HEK293 (cell line): ENCODE results near the gene GASK1B.

Experiments used
- CTCF ChIA-PET: fragments of 350-600 bp; formaldehyde crosslinking; extraction: SDS; loops from one replicate; lab custom pipeline; 2021; ENCODE audit warnings: antibody characterized with exemption; lab: Yijun Ruan, JAX
- POLR2A ChIA-PET: fragments of 300-600 bp; formaldehyde crosslinking; extraction: SDS; loops from one replicate; lab custom pipeline; 2020; ENCODE audit warnings: antibody characterized with exemption, inconsistent platforms; lab: Yijun Ruan, JAX
- H3K27ac ChIP-seq: fragments of 200-500 bp; sonication (Bioruptor generic); 2 replicates; pipeline ENCODE4 v1.5.1; 2014; ENCODE audit warnings: low read depth, low read length, control low read depth, inconsistent platforms; ENCODE audit errors: extremely low read depth
- H3K36me3 ChIP-seq, 2 experiments: fragments of 200-500 bp in 1 of 2; sonication (Bioruptor generic) in 1 of 2; 1 replicate in 1 of 2; 2 replicates in 1 of 2; pipeline ENCODE4 v1.5.1; 2014 to 2017; ENCODE audit warnings: inconsistent platforms in 2 of 2, low read length in 2 of 2; ENCODE audit not compliant: control insufficient read depth in 2 of 2, insufficient read depth in 1 of 2
- H3K4me1 ChIP-seq: fragments of 200-500 bp; sonication (Bioruptor generic); 2 replicates; pipeline ENCODE4 v1.5.1; 2014; ENCODE audit warnings: mild to moderate bottlenecking, low read length, inconsistent platforms; ENCODE audit not compliant: control insufficient read depth, insufficient read depth
- H3K4me3 ChIP-seq: 2 replicates; pipeline ENCODE4 v1.5.1; 2011; ENCODE audit warnings: low read depth, mild to moderate bottlenecking, control low read depth, low read length, moderate library complexity
- H3K9me3 ChIP-seq: fragments of 200-500 bp; sonication (Bioruptor generic); 2 replicates; pipeline ENCODE4 v1.5.1; 2014; ENCODE audit warnings: low read depth, low read length, inconsistent platforms; ENCODE audit not compliant: control insufficient read depth, insufficient read depth
- KLF17 ChIP-seq: fragments of 450-650 bp; formaldehyde crosslinking; IDR thresholded peaks from 2 replicates; pipeline ENCODE4 v1.5.1; 2016; ENCODE audit warnings: missing biosample characterization, missing genetic modification characterization
- PRDM4 ChIP-seq: fragments of 450-650 bp; formaldehyde crosslinking; IDR thresholded peaks from 2 replicates; pipeline ENCODE4 v1.5.1; 2017; ENCODE audit warnings: missing biosample characterization, missing genetic modification characterization
- ZFP37 ChIP-seq: fragments of 450-650 bp; formaldehyde crosslinking; IDR thresholded peaks from 2 replicates; pipeline ENCODE4 v1.5.1; 2016; ENCODE audit warnings: missing biosample characterization, missing genetic modification characterization
- ZNF138 ChIP-seq: fragments of 450-650 bp; formaldehyde crosslinking; IDR thresholded peaks from 2 replicates; pipeline ENCODE4 v1.5.1; 2016; ENCODE audit warnings: missing biosample characterization, missing genetic modification characterization, borderline replicate concordance
- ZNF157 ChIP-seq: fragments of 450-650 bp; formaldehyde crosslinking; IDR thresholded peaks from 2 replicates; pipeline ENCODE4 v1.5.1; 2016; ENCODE audit warnings: missing biosample characterization, missing genetic modification characterization
- ZNF16 ChIP-seq: fragments of 450-650 bp; formaldehyde crosslinking; IDR thresholded peaks from 2 replicates; pipeline ENCODE4 v1.5.1; 2016; ENCODE audit warnings: low read depth, missing biosample characterization, missing genetic modification characterization
- ZNF214 ChIP-seq: fragments of 450-650 bp; formaldehyde crosslinking; IDR thresholded peaks from 2 replicates; pipeline ENCODE4 v1.5.1; 2017; ENCODE audit warnings: missing biosample characterization, mild to moderate bottlenecking, missing genetic modification characterization, borderline replicate concordance
- ZNF223 ChIP-seq: fragments of 450-650 bp; formaldehyde crosslinking; IDR thresholded peaks from 2 replicates; pipeline ENCODE4 v1.5.1; 2016; ENCODE audit warnings: missing biosample characterization, missing genetic modification characterization
- ZNF24 ChIP-seq: fragments of 450-650 bp; formaldehyde crosslinking; IDR thresholded peaks from 2 replicates; pipeline ENCODE4 v1.5.1; 2016; ENCODE audit warnings: missing biosample characterization, missing genetic modification characterization
- ZNF580 ChIP-seq: fragments of 450-650 bp; formaldehyde crosslinking; IDR thresholded peaks from 2 replicates; pipeline ENCODE4 v1.5.1; 2016; ENCODE audit warnings: missing biosample characterization, missing genetic modification characterization
- ZNF626 ChIP-seq: fragments of 450-650 bp; sonication (Bioruptor Pico); formaldehyde crosslinking; IDR thresholded peaks from 2 replicates; pipeline ENCODE4 v1.5.1; 2018; ENCODE audit warnings: missing biosample characterization, missing genetic modification characterization, inconsistent platforms
- ZNF768 ChIP-seq: fragments of 450-650 bp; formaldehyde crosslinking; IDR thresholded peaks from 2 replicates; pipeline ENCODE4 v1.5.1; 2018; ENCODE audit warnings: missing biosample characterization, mild to moderate bottlenecking, missing genetic modification characterization
- ZNF837 ChIP-seq: fragments of 450-650 bp; formaldehyde crosslinking; IDR thresholded peaks from 2 replicates; pipeline ENCODE4 v1.5.1; 2016; ENCODE audit warnings: missing biosample characterization, missing genetic modification characterization
- TF ChIP-seq, protein P1 (sequence below): fragments of 450-650 bp; formaldehyde crosslinking; IDR thresholded peaks from 2 replicates; pipeline ENCODE4 v1.5.1; 2016; ENCODE audit warnings: missing biosample characterization, missing genetic modification characterization
- TF ChIP-seq, protein P2 (sequence below): fragments of 450-650 bp; formaldehyde crosslinking; IDR thresholded peaks from 2 replicates; pipeline ENCODE4 v1.5.1; 2016; ENCODE audit warnings: missing biosample characterization, missing genetic modification characterization
- TF ChIP-seq, protein P3 (sequence below): fragments of 450-650 bp; formaldehyde crosslinking; IDR thresholded peaks from 2 replicates; pipeline ENCODE4 v1.5.1; 2017; ENCODE audit warnings: missing biosample characterization, mild to moderate bottlenecking, missing genetic modification characterization, moderate library complexity

GASK1B gene

GRCh38 chr4:158203436-158203835, 30.6 kb upstream of the GASK1B start:
- Histone ChIP-seq H3K4me1 (no peaks in the 10 kb centered on the region), H3K9me3 (no peaks in the 10 kb centered on the region), H3K27ac (no peak overlapping the region), H3K36me3 (no peaks in the 10 kb centered on the region), H3K4me3 (no peak overlapping the region)
- TF ChIP-seq ZNF16, result no peak
- TF ChIP-seq KLF17 (tag by site-specific recombination), result no peak
- no peak for TF ChIP-seq ZNF24 (tag by site-specific recombination)
- no peak for TF ChIP-seq ZNF768 (tag by site-specific recombination)
- TF ChIP-seq PRDM4 (tag by site-specific recombination), result no peak
- TF ChIP-seq ZNF837 (tag by site-specific recombination), result no peak
- TF ChIP-seq ZNF157 (tag by site-specific recombination), result no peak
- POLR2A ChIA-PET, result no interaction called here
- CTCF ChIA-PET, result no interaction called here

DNA sequence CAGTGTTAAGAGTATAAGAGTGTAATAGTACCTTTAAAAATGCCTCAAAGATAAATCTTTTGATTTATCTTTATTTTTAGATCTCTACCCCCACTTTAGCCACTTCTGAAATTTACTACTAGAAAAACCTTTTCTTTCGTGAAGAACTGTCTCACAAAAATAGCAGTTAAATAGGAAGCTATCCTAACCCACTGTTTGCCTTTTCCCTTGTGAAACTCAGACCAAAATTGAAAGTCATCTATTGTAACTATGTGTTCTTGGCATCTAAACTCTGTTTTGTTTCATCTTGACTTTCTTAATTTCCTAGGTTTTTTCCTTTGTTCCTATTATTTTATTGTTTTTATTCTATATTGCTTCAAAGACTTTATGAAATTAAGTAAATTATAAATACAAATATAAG, 29.7 kb upstream of the GASK1B start:
- no peaks in the 10 kb centered on the region for H3K4me1 ChIP-seq
- H3K27ac ChIP-seq, result no peak overlapping the region
- TF ChIP-seq ZFP37 (tag by site-specific recombination) (no peak), ZNF214 (tag by site-specific recombination) (no peak), ZNF223 (tag by site-specific recombination) (no peak), PRDM4 (tag by site-specific recombination) (no peak), ZNF580 (tag by site-specific recombination) (no peak), ZNF138 (no peak), ZNF626 (tag by site-specific recombination) (no peak)
- TF ChIP-seq, protein P1, sequence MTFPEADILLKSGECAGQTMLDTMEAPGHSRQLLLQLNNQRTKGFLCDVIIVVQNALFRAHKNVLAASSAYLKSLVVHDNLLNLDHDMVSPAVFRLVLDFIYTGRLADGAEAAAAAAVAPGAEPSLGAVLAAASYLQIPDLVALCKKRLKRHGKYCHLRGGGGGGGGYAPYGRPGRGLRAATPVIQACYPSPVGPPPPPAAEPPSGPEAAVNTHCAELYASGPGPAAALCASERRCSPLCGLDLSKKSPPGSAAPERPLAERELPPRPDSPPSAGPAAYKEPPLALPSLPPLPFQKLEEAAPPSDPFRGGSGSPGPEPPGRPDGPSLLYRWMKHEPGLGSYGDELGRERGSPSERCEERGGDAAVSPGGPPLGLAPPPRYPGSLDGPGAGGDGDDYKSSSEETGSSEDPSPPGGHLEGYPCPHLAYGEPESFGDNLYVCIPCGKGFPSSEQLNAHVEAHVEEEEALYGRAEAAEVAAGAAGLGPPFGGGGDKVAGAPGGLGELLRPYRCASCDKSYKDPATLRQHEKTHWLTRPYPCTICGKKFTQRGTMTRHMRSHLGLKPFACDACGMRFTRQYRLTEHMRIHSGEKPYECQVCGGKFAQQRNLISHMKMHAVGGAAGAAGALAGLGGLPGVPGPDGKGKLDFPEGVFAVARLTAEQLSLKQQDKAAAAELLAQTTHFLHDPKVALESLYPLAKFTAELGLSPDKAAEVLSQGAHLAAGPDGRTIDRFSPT (tag by site-specific recombination), result no peak
- TF ChIP-seq, protein P2, sequence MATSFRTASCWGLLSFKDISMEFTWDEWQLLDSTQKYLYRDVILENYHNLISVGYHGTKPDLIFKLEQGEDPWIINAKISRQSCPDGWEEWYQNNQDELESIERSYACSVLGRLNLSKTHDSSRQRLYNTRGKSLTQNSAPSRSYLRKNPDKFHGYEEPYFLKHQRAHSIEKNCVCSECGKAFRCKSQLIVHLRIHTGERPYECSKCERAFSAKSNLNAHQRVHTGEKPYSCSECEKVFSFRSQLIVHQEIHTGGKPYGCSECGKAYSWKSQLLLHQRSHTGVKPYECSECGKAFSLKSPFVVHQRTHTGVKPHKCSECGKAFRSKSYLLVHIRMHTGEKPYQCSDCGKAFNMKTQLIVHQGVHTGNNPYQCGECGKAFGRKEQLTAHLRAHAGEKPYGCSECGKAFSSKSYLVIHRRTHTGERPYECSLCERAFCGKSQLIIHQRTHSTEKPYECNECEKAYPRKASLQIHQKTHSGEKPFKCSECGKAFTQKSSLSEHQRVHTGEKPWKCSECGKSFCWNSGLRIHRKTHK, result no peak
- TF ChIP-seq, protein P3, sequence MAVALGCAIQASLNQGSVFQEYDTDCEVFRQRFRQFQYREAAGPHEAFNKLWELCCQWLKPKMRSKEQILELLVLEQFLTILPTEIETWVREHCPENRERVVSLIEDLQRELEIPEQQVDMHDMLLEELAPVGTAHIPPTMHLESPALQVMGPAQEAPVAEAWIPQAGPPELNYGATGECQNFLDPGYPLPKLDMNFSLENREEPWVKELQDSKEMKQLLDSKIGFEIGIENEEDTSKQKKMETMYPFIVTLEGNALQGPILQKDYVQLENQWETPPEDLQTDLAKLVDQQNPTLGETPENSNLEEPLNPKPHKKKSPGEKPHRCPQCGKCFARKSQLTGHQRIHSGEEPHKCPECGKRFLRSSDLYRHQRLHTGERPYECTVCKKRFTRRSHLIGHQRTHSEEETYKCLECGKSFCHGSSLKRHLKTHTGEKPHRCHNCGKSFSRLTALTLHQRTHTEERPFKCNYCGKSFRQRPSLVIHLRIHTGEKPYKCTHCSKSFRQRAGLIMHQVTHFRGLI (tag by site-specific recombination), result no peak
- H3K4me3 ChIP-seq, result no peak overlapping the region
- H3K36me3 ChIP-seq, result no peaks in the 10 kb centered on the region
- POLR2A ChIA-PET, result no interaction called here
- H3K9me3 ChIP-seq, result no peaks in the 10 kb centered on the region
- CTCF ChIA-PET, result no interaction called here
